ENCODE data around the gene TMEM163.

Gene TMEM163

GRCh38 chr2:134452042-134452733 lies 266.6 kb downstream of the TMEM163 start:
- no peak for DNase-seq

- no peak for DNase-seq
These were observed 267.5 kb downstream of the TMEM163 start for GRCh38 chr2:134451347-134451630.

GRCh38 chr2:134449751-134450513 lies 268.9 kb downstream of the TMEM163 start:
- DNase-seq, result no peak

GRCh38 chr2:134449157-134449556 lies 269.6 kb downstream of the TMEM163 start:
- DNase-seq, result no peak

GRCh38 chr2:134448650-134449049 lies 270.1 kb downstream of the TMEM163 start:
- DNase-seq, result no peak

- no peak for DNase-seq
These were observed 271.1 kb downstream of the TMEM163 start for GRCh38 chr2:134447669-134448068.

- no peak for DNase-seq
These were observed 272.3 kb downstream of the TMEM163 start for GRCh38 chr2:134446383-134447017.

GRCh38 chr2:134445985-134446382 lies 272.8 kb downstream of the TMEM163 start:
- DNase-seq, result no peak

- DNase-seq, result no peak
These were observed 273.7 kb downstream of the TMEM163 start for GRCh38 chr2:134445116-134445515.

DNA sequence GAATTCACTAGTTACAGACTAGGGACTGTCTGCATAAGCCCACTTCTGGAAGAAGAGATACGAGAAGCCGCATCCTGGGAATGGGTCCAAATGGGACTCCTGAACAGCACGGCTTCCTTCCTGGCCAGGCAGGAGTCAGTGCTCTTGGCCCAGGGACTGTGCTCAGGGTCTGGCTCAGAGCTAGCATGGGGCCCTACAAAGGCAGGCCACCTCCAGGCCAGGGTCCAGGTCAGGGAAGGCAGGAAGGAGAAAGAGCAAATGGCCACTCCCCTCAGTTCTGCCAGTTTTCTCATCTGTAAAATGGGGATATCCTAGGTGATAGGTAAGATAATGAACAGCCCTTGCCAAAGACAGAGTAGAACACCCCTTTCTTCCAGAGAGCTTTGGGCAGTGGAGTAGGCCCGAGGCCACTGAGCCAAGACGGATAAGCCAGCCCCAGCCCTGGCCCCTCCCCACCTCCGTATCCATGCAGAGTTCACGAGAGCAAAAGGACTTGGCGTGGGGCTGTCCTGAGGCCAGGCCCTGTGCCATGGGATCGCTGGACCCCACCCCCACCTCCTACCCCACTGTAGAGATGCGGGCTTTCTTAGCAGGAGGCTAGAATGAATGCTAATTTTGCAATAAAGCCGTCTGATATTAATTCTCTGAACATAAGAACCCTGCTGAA lies 274.9 kb downstream of the TMEM163 start:
- DNase-seq, result no peak

- DNase-seq, result no peak
These were observed 277.5 kb downstream of the TMEM163 start for GRCh38 chr2:134441153-134441863.

- DNase-seq, result no peak
These were observed 278.4 kb downstream of the TMEM163 start for GRCh38 chr2:134440336-134440909.

- DNase-seq, result no peak
These were observed 280.4 kb downstream of the TMEM163 start for GRCh38 chr2:134438371-134438770.

DNA sequence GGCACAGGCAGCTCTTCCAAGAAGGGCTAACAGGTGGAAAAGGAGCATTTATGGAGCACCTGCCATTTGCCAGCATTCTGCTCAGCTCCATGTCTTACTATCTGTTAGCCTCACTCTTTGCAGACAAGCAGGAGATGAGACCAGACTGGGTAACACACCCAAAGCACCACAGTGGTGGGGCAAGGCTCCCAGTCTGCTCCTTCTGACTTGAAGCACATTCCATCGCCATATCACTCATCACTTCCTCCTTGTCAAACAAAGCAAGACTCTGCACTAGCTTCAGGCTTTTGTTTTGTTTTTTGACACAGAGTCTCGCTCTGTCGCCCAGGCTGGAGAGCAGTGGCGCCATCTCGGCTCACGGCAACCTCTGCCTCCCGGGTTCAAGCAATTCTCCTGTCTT lies 282.1 kb downstream of the TMEM163 start:
- no peak for DNase-seq

DNA sequence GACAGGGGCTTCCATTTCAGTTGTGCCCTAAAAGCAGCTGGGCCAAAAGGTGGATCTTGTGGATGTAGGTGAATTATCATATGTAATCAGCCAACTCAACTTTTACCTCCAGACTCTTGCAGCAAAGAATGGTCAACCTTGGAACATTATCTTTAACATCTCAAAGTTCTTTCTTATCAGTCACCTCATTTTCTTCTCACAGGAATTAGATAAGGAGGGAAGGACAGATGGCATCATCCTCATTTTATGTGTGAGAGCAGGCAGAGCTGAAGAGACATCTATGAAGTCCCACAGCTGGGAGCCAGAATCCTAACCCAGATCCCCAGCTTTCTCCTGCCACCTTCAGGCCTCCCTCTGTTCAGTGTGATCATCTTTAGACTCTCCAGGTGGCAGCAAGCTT lies 282.9 kb downstream of the TMEM163 start:
- no peak for DNase-seq

DNA sequence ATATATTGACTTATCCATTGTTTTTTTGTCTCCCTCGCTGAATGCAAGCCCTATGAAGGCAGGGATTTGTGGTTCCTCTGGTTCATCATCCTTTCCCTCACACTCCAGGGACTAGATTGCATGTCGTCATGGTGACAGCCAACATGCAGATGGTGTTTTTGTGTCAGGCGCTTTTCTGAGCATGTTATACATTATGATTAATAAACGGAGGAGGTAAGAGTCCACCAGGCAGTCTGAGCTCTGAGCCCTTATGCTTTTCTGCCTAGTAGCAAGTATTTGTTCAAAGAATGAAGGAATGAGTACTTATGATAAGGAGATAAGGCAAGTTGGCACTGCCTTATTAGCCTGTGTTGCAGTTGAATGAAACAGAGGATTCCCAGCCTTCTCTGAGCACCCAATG lies 283.3 kb downstream of the TMEM163 start:
- DNase-seq, result no peak

DNA sequence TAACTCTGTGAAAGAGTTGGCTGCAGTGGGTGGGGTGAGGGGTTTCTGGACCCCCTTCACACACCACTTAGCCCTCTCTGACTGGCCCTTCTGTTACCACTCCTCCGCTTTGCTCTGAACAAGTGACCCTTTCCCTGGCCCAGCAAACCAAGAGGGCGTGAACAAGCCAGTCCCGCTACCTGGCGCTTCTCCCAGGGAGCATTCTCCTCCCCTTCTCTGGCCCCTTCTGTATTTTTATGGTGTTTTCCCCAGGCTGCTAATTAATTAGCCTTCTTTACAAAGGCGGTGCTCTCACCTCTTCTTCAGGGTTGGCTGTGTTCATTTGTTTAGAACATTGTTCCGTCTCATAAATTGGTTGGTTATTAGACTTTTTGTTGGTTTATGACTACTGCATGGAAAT lies 284.8 kb downstream of the TMEM163 start:
- DNase-seq, result no peak

DNA sequence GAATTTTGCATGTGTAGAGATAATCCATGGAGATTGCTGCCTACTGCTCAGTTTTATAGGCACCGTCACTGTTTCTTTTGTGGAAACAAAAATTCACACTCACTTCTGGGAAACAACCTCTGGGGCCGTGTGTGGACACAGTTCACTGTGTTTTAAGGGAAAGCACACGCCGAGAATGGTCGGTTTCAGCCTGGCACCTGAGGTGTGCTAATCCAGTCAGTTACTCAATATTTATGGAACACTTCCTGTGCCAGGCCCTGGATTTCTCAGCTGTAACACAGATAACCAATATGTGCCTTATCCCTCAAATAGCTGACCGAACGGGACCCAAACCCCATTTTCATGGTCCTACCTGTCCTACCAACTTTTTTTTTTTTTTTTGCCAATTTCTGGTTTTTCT lies 285.3 kb downstream of the TMEM163 start:
- DNase-seq, result no peak

GRCh38 chr2:134432435-134432883 lies 286.3 kb downstream of the TMEM163 start:
- DNase-seq, result no peak

- DNase-seq, result no peak
These were observed 286.9 kb downstream of the TMEM163 start for GRCh38 chr2:134431838-134432434.

DNA sequence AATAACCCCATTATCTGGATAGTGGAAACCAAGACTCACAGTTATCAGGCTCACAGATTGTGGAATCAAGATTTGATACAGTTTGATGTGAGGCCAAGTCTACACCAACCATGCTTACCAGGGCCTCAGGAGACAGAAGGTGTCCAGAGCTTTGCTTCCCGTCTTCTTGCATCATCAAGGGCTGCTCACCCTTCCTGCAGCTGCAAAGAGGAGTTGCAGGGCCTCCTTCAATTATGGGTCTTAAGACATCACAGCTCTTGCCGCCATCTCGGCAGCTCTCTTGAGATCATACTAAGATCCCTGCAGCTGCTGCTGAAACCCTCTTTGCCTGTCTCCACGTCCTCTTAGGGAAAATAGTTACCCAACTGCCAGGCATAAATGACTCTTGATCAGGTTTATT lies 288.9 kb downstream of the TMEM163 start:
- DNase-seq, result no peak

GRCh38 chr2:134426721-134427120 lies 292.1 kb downstream of the TMEM163 start:
- no peak for DNase-seq
